Calu3 (cell line): ENCODE results near the gene ASB7. TPM values are rescaled to one million over a fixed set of nuclear protein-coding genes. Genes with fewer than 3 reads are reported as not detected.

Experiments
- BruUV-seq: library from RNA; stranded (reverse); fragments of 400-500 nt; replicated peaks from 2 replicates; lab custom pipeline; 2021; lab: Mats Ljungman, UMichigan
- CTCF ChIA-PET: fragments of 300-600 bp; sonication (Branson Sonifier 250); formaldehyde crosslinking; loops from one replicate; lab custom pipeline; 2022; ENCODE audit warnings: antibody characterized with exemption; lab: Charles Lee
- DNase-seq: peaks from one replicate; pipeline ENCODE4 v3.0.0; 2022
- H3K27ac Mint-ChIP-seq: one replicate; pipeline ENCODE4 v1.8.0; 2022; ENCODE audit warnings: mixed read lengths; ENCODE audit not compliant: unreplicated experiment
- H3K27me3 Mint-ChIP-seq: one replicate; pipeline ENCODE4 v1.8.0; 2022; ENCODE audit warnings: mixed read lengths; ENCODE audit not compliant: unreplicated experiment
- H3K36me3 Mint-ChIP-seq: one replicate; pipeline ENCODE4 v1.8.0; 2022; ENCODE audit warnings: mild to moderate bottlenecking, moderate library complexity, mixed read lengths; ENCODE audit not compliant: insufficient read depth, unreplicated experiment
- H3K4me1 Mint-ChIP-seq: one replicate; pipeline ENCODE4 v1.8.0; 2022; ENCODE audit warnings: mild to moderate bottlenecking, low read depth, mixed read lengths; ENCODE audit not compliant: unreplicated experiment
- H3K4me3 Mint-ChIP-seq: one replicate; pipeline ENCODE4 v1.8.0; 2022; ENCODE audit warnings: mild to moderate bottlenecking, low read depth, moderate library complexity, mixed read lengths; ENCODE audit not compliant: unreplicated experiment
- H3K9me3 Mint-ChIP-seq: one replicate; pipeline ENCODE4 v1.8.0; 2022; ENCODE audit warnings: low read depth, mixed read lengths; ENCODE audit not compliant: unreplicated experiment
- intact Hi-C: fragments of 100-400 bp; cut with micrococcal nuclease; formaldehyde crosslinking; loops from one replicate; pipeline ENCODE4 v1.10.0; 2022; ENCODE audit not compliant: unreplicated experiment
- total RNA-seq: library from RNA; stranded (reverse); gene quantifications from 2 replicates; pipeline ENCODE4 v1.2.3, GENCODE V29; 2022
- TF ChIP-seq, protein P1 (sequence below): fragments of 200-600 bp; IDR thresholded peaks from one replicate; pipeline ENCODE4 v1.8.0; 2022; ENCODE audit warnings: antibody characterized with exemption; ENCODE audit not compliant: unreplicated experiment

Gene ASB7
- total RNA-seq, 1 experiment from 2014 or later, result 19.4 TPM

DNA sequence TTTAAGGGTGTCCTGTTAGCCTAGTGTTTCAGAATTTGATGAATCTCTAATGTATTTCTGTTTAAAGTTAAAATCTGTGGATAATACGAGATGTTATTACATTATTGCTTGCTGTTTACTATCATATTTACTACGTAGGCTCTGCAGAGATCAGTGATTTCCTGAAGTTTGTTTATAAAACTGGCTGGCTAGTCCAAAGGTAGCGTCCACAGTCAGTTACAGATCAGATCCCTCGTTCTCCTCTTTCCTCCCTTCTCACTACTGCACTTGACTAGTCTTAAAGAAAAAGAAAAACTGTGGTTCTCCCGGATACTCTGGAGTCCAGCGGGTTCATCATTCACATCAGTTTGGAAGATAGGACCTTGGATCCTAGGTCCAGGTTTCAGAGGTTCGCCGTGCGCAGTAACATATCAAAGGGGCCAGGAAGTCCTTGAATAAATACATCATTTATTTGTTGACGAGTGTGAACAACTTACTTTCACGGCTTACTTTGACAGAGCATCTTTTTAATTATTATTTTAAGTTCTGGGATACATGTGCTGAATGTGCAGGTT lies 35.9 kb downstream of the ASB7 start:
- TF ChIP-seq, protein P1, sequence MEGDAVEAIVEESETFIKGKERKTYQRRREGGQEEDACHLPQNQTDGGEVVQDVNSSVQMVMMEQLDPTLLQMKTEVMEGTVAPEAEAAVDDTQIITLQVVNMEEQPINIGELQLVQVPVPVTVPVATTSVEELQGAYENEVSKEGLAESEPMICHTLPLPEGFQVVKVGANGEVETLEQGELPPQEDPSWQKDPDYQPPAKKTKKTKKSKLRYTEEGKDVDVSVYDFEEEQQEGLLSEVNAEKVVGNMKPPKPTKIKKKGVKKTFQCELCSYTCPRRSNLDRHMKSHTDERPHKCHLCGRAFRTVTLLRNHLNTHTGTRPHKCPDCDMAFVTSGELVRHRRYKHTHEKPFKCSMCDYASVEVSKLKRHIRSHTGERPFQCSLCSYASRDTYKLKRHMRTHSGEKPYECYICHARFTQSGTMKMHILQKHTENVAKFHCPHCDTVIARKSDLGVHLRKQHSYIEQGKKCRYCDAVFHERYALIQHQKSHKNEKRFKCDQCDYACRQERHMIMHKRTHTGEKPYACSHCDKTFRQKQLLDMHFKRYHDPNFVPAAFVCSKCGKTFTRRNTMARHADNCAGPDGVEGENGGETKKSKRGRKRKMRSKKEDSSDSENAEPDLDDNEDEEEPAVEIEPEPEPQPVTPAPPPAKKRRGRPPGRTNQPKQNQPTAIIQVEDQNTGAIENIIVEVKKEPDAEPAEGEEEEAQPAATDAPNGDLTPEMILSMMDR, result no peak

DNA sequence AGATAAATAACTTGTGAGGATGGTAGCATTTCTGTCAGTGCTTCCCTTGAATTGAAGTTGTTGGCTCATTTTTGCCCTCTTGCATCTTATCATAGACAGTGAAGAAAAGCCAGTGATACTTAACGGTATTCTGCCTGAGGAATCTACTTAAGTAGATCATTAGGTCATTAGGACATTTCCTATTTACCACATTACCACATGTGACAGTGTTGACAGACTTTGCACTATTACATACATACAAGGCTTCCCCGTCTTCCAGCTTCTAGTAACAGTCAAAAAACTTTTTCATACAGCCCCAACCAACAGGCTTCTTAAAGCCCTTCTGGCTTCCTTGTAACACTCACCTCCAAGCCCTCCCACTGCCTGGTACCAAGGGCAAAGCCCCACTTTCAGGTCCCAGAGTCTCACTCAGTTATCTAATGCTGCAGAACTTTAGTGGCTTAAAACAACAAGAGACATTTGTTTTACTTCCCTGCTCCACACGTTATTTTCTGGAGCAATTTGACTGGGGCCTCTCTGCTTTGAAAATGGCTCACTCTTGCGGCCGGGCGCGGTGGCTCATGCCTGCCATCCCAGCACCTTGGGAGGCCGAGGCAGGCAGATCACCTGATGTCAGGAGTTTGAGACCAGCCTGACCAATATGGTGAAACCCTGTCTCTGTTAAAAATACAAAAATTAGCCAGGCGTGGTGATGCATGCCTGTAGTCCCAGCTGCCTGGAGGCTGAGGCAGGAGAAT lies 40.0 kb downstream of the ASB7 start:
- no peaks in the 10 kb centered on the region for H3K36me3 Mint-ChIP-seq
- intact Hi-C loops, result no loop called here
- DNase-seq, result no peak
- no peaks in the 10 kb centered on the region for H3K9me3 Mint-ChIP-seq
- CTCF ChIA-PET, result no interaction called here
- H3K4me3 Mint-ChIP-seq, result no peak overlapping the region
- H3K4me1 Mint-ChIP-seq, result peaks cover 15% of the 10 kb centered on the region
- no peaks in the 10 kb centered on the region for H3K27me3 Mint-ChIP-seq
- no peak overlapping the region for H3K27ac Mint-ChIP-seq
- BruUV-seq, result no TSS peak
- TF ChIP-seq, protein P1, result no peak

More for the DNA sequence above, 35.9 kb downstream of the ASB7 start:
- no TSS peak for BruUV-seq
- Mint-ChIP-seq H3K4me3 (no peak overlapping the region), H3K27ac (no peak overlapping the region), H3K4me1 (peaks cover 38% of the 10 kb centered on the region), H3K27me3 (no peaks in the 10 kb centered on the region), H3K9me3 (no peaks in the 10 kb centered on the region), H3K36me3 (no peaks in the 10 kb centered on the region)
- CTCF ChIA-PET, result no interaction called here
- DNase-seq, result no peak
- intact Hi-C loops, result no loop called here

DNA sequence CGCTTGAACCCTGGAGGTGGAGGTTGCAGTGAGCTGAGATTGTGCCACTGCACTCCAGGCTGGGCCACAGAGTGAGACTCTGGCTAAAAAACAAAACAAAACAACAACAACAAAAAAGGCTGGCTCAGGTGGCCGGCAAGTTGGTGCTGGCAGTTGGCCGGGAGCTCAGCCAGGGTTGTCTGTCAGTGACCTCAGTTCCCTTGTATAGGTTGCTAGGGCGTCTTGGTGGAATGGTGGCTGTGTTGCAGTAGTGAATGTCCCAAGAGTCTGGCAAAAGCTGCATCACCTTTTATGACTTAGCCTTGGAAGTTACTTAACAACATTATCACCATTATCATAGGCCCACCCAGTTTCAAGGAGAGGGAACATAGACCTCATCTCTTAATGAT lies 40.6 kb downstream of the ASB7 start:
- intact Hi-C loops, result no loop called here
- no TSS peak for BruUV-seq
- Mint-ChIP-seq H3K4me1 (peaks cover 15% of the 10 kb centered on the region), H3K27me3 (no peaks in the 10 kb centered on the region), H3K9me3 (no peaks in the 10 kb centered on the region), H3K36me3 (no peaks in the 10 kb centered on the region), H3K27ac (no peak overlapping the region), H3K4me3 (no peak overlapping the region)
- DNase-seq, result no peak
- CTCF ChIA-PET, result no interaction called here
- TF ChIP-seq, protein P1, result no peak

- no peak overlapping the region for H3K4me3 Mint-ChIP-seq
- H3K27me3 Mint-ChIP-seq, result no peaks in the 10 kb centered on the region
- intact Hi-C loops, result no loop called here
- no peak for DNase-seq
- no TSS peak for BruUV-seq
- TF ChIP-seq, protein P1, result no peak
- no peaks in the 10 kb centered on the region for H3K36me3 Mint-ChIP-seq
- H3K9me3 Mint-ChIP-seq, result no peaks in the 10 kb centered on the region
- H3K4me1 Mint-ChIP-seq, result peaks cover 15% of the 10 kb centered on the region
- H3K27ac Mint-ChIP-seq, result no peak overlapping the region
- CTCF ChIA-PET, result no interaction called here
Measured at GRCh38 chr15:100645671-100646070, 43.3 kb downstream of the ASB7 start.
